IPS-20b (cell line): ENCODE measurements around the gene RICTOR.

Source experiments
- H3K27ac ChIP-seq: one replicate; pipeline ENCODE4 v1.5.1; 2013; ENCODE audit warnings: low read length
- H3K27me3 ChIP-seq: 2 replicates; pipeline ENCODE4 v1.6.1; 2013; ENCODE audit warnings: mild to moderate bottlenecking, low read length, inconsistent platforms; ENCODE audit not compliant: insufficient read depth
- H3K36me3 ChIP-seq: 2 replicates; pipeline ENCODE4 v1.6.1; 2013; ENCODE audit warnings: low read depth, mild to moderate bottlenecking, inconsistent platforms, low read length, moderate library complexity; ENCODE audit not compliant: insufficient read depth
- H3K4me1 ChIP-seq: 2 replicates; pipeline ENCODE4 v1.6.1; 2013; ENCODE audit warnings: mild to moderate bottlenecking, control low read depth, inconsistent platforms, low read length, moderate library complexity; ENCODE audit not compliant: insufficient read depth
- H3K4me3 ChIP-seq: 2 replicates; pipeline ENCODE4 v1.5.1; 2013; ENCODE audit warnings: mild to moderate bottlenecking, low read length, inconsistent platforms
- H3K9ac ChIP-seq: 2 replicates; pipeline ENCODE4 v1.6.1; 2013; ENCODE audit warnings: low read depth, mild to moderate bottlenecking, inconsistent platforms, low read length, moderate library complexity
- H3K9me3 ChIP-seq: 2 replicates; pipeline ENCODE4 v1.6.1; 2013; ENCODE audit warnings: mild to moderate bottlenecking, low read depth, low read length, inconsistent platforms; ENCODE audit not compliant: insufficient read depth

RICTOR gene

DNA sequence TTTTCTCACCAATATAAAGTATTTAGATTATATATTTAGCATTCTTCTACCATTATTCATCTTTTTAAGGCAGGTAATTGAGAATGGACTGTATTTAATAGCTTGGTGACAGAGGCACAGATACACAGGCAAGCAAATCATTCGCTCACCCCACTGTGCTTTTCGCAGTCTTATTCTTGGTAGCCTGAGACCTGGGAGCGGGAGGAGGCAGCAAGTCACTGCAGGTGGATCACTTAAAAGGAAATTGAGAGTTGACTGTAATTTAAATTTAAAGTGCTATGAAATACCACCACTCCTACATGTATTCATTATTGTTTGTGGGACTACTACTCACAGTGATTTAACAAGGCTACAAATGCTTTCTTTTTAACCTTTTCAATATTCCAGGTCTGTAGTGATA lies 9.7 kb downstream of the RICTOR start:
- peaks cover 16% of the 10 kb centered on the region for H3K9me3 ChIP-seq

DNA sequence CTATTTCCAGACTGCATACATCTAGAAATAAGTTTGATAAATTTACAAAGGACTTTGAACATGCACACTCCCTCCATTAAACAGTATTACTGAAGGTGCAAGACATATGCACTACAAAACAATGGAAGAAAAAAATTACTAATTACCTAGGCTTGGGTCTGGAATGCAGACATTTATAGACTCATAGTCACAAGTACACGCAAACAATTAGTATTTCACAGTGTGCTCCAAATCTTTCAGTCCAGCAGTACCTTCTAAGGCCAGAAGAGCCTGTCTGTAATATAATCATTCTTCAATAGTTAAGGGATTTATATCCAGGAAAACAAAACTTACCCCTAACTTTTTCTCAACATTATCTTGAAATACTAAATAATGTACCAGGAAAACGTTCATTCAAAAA lies 11.2 kb downstream of the RICTOR start:
- Histone ChIP-seq H3K9me3 (peaks cover 16% of the 10 kb centered on the region), H3K27me3 (no peaks in the 10 kb centered on the region), H3K9ac (no peak overlapping the region), H3K4me1 (peaks cover 18% of the 10 kb centered on the region; the same call in 1 of the 2 replicates), H3K27ac (no peak overlapping the region), H3K36me3 (peaks cover 20% of the 10 kb centered on the region), H3K4me3 (no peak overlapping the region)

More for the DNA sequence above, 9.7 kb downstream of the RICTOR start:
- H3K4me1 ChIP-seq: peaks cover 29% of the 10 kb centered on the region; the same call in 1 of the 2 replicates
- peak overlapping the region; percentile 18; the same call in 1 of the 2 replicates for H3K4me3 ChIP-seq
- no peak overlapping the region for H3K9ac ChIP-seq
- no peaks in the 10 kb centered on the region for H3K27me3 ChIP-seq
- no peak overlapping the region for H3K27ac ChIP-seq
- peaks cover 20% of the 10 kb centered on the region for H3K36me3 ChIP-seq

DNA sequence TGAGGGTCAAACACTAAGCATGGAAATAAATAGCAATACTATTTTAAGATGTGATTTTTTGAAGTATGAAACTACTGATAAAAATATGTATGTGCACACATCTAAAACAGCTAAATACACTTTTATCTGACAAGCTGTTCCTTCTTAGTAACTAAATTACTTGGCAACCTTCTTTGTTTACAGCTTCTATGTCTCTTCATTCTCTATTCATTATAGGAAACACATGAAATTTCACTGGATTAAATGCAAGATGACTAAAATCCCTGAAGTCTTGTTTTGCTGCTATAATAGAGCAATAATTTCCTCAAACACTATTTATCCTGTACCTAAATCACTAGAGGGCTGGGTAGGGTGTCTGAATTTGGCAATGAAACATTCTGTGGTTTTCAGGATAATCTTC lies 11.7 kb downstream of the RICTOR start:
- Histone ChIP-seq H3K4me3 (no peak overlapping the region), H3K36me3 (peaks cover 19% of the 10 kb centered on the region), H3K4me1 (peaks cover 16% of the 10 kb centered on the region; the same call in 1 of the 2 replicates), H3K27me3 (no peaks in the 10 kb centered on the region), H3K9ac (no peak overlapping the region), H3K9me3 (peaks cover 16% of the 10 kb centered on the region), H3K27ac (no peak overlapping the region)

DNA sequence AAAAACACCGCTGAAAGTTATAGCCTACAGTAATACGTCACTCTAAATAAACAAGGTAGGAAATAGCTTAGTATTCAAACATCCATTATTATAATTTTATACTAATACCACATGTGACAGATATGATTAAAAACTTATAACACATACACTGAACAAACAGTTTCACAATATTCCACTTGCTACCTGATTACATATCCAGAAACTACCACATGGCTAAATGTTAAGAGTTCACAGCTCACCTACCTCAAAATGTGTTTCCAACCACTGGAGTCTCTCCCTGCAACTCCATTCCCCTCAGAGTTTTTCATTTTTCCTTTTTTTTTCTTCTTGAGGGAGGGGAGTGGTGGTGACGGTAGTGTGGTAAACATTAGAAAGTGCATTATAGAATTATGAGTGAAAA lies 12.1 kb downstream of the RICTOR start:
- peaks cover 16% of the 10 kb centered on the region; the same call in 1 of the 2 replicates for H3K4me1 ChIP-seq
- no peak overlapping the region for H3K4me3 ChIP-seq
- peaks cover 14% of the 10 kb centered on the region for H3K36me3 ChIP-seq
- no peak overlapping the region for H3K9ac ChIP-seq
- H3K9me3 ChIP-seq: peaks cover 15% of the 10 kb centered on the region
- H3K27ac ChIP-seq: no peak overlapping the region
- no peaks in the 10 kb centered on the region for H3K27me3 ChIP-seq

DNA sequence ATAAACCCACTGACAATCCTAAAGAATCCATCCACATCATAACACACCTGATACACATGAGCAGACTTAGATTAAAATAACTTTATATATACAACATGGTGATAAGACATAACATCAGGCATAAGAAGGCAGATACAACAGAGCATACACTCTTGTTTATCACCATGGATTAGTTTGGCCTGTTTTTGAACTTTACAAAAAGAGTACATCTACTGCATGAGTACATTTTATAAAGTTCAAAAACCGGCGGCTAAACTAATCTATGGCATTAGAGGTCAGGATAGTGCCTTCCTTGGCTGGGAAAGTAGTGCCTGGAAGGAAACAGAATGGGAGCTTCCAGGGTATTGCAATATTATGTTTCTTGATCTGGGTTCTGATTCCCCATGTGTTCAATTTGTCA lies 15.1 kb downstream of the RICTOR start:
- no peak overlapping the region for H3K27ac ChIP-seq
- H3K9ac ChIP-seq: no peak overlapping the region
- H3K4me3 ChIP-seq: no peak overlapping the region
- H3K4me1 ChIP-seq: peaks cover 10% of the 10 kb centered on the region; the same call in 1 of the 2 replicates
- H3K27me3 ChIP-seq: no peaks in the 10 kb centered on the region
- H3K9me3 ChIP-seq: no peaks in the 10 kb centered on the region
- no peaks in the 10 kb centered on the region for H3K36me3 ChIP-seq

DNA sequence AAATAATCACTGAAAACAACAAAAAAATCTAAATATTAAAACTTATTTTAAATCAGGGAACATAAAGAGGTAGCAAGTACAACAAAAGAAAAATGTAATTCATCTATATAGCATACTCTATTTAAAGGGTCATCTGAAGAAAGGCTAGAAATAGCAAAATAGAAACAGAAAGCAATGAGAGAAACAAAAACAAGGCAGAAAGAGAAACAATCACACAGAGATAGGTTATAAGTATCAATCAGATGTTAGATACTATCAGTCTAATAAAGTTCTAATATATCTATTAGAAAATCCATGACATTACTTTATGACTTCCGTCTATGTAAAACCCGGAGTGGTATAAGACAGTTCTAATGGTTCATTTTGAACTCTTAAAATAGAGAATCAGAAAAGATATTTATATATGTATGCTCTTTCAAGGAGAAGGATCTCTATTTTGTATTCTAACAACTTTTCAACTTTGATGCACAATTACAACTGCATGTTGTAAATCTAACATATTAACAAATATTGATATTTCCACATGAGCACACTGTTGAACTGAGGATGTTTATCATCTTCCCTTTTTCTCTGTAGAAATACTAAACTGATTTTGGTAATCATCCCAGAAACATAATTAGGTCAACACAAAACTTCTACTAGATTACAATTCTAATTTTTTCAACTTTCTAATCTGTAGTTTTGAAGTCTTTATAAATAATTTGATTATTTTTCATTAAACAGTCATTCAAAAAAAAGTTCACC lies 15.8 kb downstream of the RICTOR start:
- Histone ChIP-seq H3K36me3 (no peaks in the 10 kb centered on the region), H3K9ac (no peak overlapping the region), H3K9me3 (no peaks in the 10 kb centered on the region), H3K4me3 (no peak overlapping the region), H3K4me1 (peaks cover 5% of the 10 kb centered on the region; the same call in 1 of the 2 replicates), H3K27ac (no peak overlapping the region), H3K27me3 (no peaks in the 10 kb centered on the region)

DNA sequence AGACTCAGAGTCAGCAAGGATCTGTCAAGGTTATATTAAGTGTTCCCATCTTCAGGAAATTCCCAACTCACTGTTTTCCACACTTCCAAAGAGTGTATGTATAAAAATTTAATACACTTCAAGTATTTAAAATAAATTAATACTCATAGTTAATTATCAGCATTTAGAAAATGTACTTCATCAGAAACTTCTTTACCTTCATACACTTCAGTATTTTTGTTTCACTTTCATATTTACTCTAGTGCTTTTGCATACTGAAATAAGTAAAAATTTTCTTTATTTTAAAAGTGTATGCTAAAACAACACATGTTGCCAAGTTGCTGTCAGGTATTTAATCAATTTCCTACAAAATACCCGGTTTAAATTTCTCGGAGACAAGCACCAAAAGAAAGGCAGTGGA lies 16.5 kb downstream of the RICTOR start:
- no peaks in the 10 kb centered on the region for H3K9me3 ChIP-seq
- H3K9ac ChIP-seq: no peak overlapping the region
- H3K27ac ChIP-seq: no peak overlapping the region
- peaks cover 2% of the 10 kb centered on the region; the same call in 1 of the 2 replicates for H3K4me1 ChIP-seq
- no peak overlapping the region for H3K4me3 ChIP-seq
- no peaks in the 10 kb centered on the region for H3K36me3 ChIP-seq
- H3K27me3 ChIP-seq: no peaks in the 10 kb centered on the region

DNA sequence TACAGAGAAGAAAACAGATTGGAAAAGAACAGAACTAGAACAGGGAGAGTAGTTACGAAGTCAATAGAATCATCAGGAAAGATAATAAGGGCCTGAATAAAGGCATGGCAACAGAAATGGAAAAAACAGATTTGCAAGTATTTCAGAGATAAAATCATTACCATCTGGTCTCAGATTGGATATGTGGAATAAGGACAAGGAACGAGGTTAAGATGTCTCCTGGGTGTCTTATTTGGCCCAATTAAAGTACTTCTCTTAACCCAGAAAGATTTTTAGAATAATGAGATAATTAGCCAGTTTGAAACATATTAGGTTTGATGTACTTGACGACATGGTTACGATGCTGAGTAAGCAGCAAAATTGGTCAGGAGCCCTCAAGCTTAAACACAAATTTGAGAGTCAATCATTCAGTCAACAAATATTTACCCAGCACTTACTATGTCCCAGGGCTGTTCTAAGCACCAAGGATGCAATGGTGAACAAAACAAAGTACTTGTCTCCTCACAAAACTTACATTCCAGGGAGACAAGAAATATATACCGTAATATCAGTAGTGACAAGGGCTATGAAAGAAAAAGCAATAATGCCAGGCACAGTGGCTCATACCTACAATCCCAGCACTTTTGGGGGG lies 18.3 kb downstream of the RICTOR start:
- H3K9ac ChIP-seq: no peak overlapping the region
- H3K27me3 ChIP-seq: no peaks in the 10 kb centered on the region
- no peak overlapping the region for H3K27ac ChIP-seq
- H3K36me3 ChIP-seq: no peaks in the 10 kb centered on the region
- H3K9me3 ChIP-seq: no peaks in the 10 kb centered on the region
- peaks cover 5% of the 10 kb centered on the region; the same call in 1 of the 2 replicates for H3K4me1 ChIP-seq
- H3K4me3 ChIP-seq: no peak overlapping the region

DNA sequence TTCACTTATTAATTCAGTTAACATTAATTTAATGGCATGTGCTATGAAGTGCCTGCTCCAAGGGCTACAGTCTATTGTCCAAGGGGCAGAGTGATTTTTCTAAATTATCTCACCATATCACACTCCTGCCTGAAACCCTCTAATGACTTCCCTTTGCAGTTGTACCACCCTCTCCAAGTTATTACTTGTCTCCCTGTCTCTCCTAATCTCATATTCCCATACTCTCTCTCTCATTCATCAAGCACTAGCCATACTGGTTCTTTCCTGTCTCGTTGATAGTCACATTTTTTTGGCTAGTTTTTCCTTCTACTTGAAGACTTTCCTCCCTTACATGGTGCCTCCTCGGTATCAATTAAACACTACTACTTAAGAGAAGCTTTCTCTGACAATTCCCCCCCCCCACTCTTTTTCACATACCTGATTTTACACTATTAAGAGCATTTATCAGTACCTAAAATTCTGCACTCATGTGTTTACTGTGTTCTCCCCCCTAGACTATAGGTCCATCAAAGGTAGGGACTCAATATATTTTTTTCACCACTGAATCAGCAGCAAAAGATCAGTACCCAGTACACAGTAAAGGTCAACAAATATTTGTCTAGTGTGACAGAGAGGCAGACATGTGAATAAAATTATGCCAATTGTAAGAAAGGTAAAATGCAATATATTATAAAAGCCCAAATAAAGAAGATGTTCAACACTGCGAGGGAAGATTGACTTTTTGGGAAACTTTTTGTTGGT lies 19.0 kb downstream of the RICTOR start:
- no peak overlapping the region for H3K9ac ChIP-seq
- H3K4me1 ChIP-seq: peaks cover 5% of the 10 kb centered on the region; the same call in 1 of the 2 replicates
- no peak overlapping the region for H3K27ac ChIP-seq
- no peaks in the 10 kb centered on the region for H3K9me3 ChIP-seq
- H3K4me3 ChIP-seq: no peak overlapping the region
- no peaks in the 10 kb centered on the region for H3K27me3 ChIP-seq
- H3K36me3 ChIP-seq: no peaks in the 10 kb centered on the region

DNA sequence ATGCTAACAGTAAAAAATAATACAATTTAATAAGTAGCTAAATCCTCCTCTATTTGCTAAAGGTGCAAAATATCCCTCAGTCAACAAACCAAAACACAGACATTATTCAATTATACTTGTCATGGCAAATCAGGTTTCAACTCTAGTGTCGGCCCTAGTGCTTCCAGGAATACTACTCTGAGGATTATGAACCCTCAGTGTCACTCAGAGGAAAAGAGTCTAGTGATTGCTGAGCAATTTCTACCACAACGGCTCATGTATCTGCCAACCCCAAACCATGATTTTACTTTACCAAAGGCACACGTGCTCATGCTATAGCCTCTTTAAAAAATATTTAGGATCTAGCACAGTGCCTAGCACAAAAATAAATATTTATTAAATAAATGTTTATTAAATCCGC lies 21.0 kb downstream of the RICTOR start:
- Histone ChIP-seq H3K27ac (no peak overlapping the region), H3K36me3 (no peaks in the 10 kb centered on the region)

DNA sequence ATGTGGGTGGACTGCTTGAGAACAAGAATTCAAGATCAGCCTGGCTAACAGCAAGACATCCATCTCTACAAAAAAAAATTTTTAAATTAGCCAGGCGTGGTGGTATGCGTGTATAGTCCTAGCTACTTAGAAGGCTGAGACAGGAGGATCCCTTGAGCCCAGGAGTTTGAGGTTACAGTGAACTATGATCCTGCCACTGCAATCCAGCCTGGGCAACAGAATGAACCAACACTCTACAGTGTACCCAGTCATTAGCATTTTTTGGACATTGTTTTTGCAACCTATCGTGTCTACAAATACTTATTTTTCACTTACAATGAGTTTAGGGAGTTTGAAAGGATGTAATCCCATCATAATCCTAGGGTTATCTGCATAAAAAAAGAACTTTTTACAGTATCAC lies 22.1 kb downstream of the RICTOR start:
- Histone ChIP-seq H3K27ac (no peak overlapping the region), H3K9ac (no peak overlapping the region), H3K9me3 (peaks cover 4% of the 10 kb centered on the region), H3K4me3 (no peak overlapping the region), H3K27me3 (no peaks in the 10 kb centered on the region), H3K36me3 (peaks cover 2% of the 10 kb centered on the region; the same call in 1 of the 2 replicates), H3K4me1 (peaks cover 5% of the 10 kb centered on the region)

More for the DNA sequence above, 21.0 kb downstream of the RICTOR start:
- Histone ChIP-seq H3K4me1 (peaks cover 5% of the 10 kb centered on the region), H3K9ac (no peak overlapping the region), H3K27me3 (no peaks in the 10 kb centered on the region), H3K9me3 (no peaks in the 10 kb centered on the region), H3K4me3 (no peak overlapping the region)
